Measurements from ENCODE around the gene MAPK6. TPM values are rescaled to one million over a fixed set of nuclear protein-coding genes. Genes with fewer than 3 reads are reported as not detected.
A peak's percentile ranks its signal among the peaks of the same experiment; 100 is the strongest.

The MAPK6 gene
- total and polyA plus RNA-seq, 10 of the 15 experiments (the other 5 are each of a cell fraction or from before 2014, with no cell fraction given) = 20.6 to 100 (median 52.6) TPM

GRCh38 chr15:52112203-52112750 lies 93.3 kb downstream of the MAPK6 start (continued):
- TF ChIP-seq CTCF (IDR thresholded peaks at IDR 0.05 in 2 of 3, conservative IDR thresholded peaks at IDR 0.05 in 1 of 3; ENCODE audit: control insufficient read depth in 2 of 3, extremely low read depth in 1 of 3, insufficient read depth in 1 of 3, low read depth in 3 of 3, low read length in 3 of 3) (peak in 1 of 3 experiments; percentile 15; a peak in 1 of 6 replicates), LARP7 (IDR thresholded peaks at IDR 0.05) (peak; percentile 26; the same call in 1 of the 2 replicates), POLR2A (IDR thresholded peaks at IDR 0.05; ENCODE audit: low read depth, low read length) (peak; percentile 79), HDAC6 (IDR thresholded peaks at IDR 0.05; ENCODE audit: unreplicated experiment) (peak; percentile 40), REST (IDR thresholded peaks at IDR 0.05; ENCODE audit: low read depth, low read length) (no peak), BHLHE40 (IDR thresholded peaks at IDR 0.05; ENCODE audit: borderline replicate concordance in 1 of 2, low read depth in 2 of 2, low read length in 1 of 2) (peak in 1 of 2 experiments; percentile 31; a peak in 1 of 4 replicates), TAF1 (IDR thresholded peaks at IDR 0.05; ENCODE audit: borderline replicate concordance, low read depth, low read length) (0 out of 2 replicates have a peak, but pooled peaks have one; percentile 13), BMI1 (IDR thresholded peaks at IDR 0.05; ENCODE audit: borderline replicate concordance) (no peak)
- TF ChIP-seq, protein P1, sequence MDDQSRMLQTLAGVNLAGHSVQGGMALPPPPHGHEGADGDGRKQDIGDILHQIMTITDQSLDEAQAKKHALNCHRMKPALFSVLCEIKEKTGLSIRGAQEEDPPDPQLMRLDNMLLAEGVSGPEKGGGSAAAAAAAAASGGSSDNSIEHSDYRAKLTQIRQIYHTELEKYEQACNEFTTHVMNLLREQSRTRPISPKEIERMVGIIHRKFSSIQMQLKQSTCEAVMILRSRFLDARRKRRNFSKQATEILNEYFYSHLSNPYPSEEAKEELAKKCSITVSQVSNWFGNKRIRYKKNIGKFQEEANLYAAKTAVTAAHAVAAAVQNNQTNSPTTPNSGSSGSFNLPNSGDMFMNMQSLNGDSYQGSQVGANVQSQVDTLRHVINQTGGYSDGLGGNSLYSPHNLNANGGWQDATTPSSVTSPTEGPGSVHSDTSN (IDR thresholded peaks at IDR 0.05; ENCODE audit: insufficient replicate concordance, low read depth, low read length) = no peak

Measured in GM12878 (cell line).